NCI-H2227 (cell line): ENCODE data around the gene TMBIM4.

ENCODE experiments used
- DNase-seq: peaks from one replicate; lab custom pipeline; 2025; ENCODE audit not compliant: unreplicated experiment; lab: John Stamatoyannopoulos, UW

The TMBIM4 gene

GRCh38 chr12:66142826-66143225, 27.0 kb downstream of the TMBIM4 start:
- DNase-seq = no peak

DNA sequence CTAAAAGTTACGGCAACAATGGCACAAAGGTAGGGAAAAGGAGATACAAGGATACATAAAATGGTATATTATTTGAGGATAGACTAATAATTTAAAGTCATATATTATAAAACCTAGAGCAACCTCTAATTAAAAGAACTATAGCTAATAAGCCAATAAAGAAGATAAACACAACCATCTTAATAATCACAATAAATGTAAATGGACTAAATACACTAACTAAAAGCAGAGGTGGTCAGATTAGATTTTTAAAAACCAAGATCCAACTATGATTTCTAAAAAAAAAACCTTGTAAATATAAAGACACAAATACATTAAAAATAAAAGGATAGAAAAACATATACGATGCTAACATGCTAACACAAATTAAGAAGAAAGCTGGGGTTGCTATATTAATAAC, 28.5 kb downstream of the TMBIM4 start:
- no peak for DNase-seq

GRCh38 chr12:66140731-66141130, 29.1 kb downstream of the TMBIM4 start:
- DNase-seq = no peak

DNA sequence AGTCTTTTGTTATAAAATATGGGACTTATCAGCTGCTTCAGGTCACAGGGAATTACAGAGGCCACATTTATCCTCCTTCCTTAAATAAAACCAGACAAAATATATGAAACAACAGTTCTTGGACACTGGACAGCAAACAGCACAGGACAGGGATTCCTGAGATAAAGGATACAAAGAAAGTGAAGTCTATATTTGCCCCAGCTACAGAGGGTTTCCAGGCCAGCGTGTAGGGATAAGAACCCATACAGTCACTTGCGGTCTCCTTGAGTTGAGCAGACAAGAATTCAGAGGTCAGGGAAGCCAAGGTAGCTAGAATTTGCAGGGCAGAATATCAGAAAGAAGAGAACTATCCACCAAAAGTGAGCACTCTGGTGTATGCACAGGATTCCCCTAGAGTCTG, 30.5 kb downstream of the TMBIM4 start:
- DNase-seq = no peak

- DNase-seq = no peak
Measured at GRCh38 chr12:66137937-66138336, 31.9 kb downstream of the TMBIM4 start.

GRCh38 chr12:66132408-66132807, 37.4 kb downstream of the TMBIM4 start:
- DNase-seq = no peak

DNA sequence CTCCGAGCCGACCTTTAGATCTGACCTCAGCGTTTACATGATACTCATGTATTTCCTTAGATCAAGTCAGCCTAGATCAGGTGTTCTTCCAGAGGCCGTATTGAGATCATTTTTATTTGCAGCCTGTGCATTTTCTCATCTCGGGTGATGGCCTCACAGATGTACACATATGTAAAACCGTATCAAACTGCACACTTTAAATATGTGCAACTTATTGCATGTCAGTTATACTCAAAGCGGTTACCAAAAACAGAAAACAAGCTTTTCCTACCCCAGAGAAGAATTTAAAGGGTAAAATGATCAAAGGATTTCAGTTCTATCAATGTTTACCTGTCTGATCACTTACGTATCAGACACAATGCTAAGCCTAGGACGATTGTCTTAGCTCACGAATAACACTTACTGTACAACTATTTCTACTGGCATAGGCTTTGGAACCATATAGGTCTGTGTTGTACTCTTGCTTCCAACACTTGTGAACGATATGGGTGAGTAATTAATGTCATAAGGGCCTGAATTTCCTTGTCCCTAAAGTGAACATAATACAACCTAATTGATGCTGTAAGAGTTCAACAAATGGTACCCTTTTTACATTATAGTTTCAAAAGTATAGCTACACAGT, 38.6 kb downstream of the TMBIM4 start:
- DNase-seq = no peak

DNA sequence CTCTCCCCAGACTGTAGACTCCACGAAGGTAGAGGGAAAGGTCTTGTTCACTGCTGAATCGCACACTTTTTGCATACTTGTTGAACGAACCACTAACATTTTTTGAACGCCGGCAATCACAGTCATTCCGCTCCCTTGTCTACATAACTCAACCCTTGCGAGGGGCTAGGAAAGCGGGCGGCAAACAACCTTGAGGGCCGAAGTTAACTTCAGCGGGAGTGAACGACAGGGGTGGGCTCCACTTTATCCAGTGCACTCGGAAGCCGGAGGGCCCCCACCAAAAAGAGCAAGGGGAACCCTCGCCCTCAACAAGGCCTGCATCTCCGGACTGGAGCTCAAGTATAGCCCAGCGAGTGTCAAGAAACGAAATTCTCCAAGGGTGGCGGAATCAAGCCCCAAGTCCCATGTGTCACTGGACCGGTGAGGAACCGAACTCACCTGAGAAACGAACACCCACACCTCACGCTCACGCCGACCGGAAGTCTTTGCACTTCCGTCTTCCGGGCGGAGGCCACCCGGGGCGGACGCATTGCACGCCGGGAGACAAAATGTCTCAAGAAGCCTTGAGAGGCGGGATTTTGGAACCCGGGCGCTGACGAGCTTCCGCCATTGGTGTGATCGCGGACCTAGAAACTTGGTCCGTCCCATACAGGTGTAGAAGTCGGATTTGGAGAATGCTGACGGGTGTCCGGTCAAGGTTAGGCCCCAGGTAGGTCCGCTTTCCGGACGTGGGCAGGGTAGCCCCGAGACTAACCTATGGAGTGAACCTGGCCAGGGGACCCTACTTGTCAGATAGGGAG, 39.3 kb downstream of the TMBIM4 start, which contains the start of gene LLPH:
Gene LLPH, minus strand, starts transcription at position 484 of the 800 bp plus-strand sequence. CDS start 1,644 bp downstream, outside the sequence.
- peak; percentile 92 for DNase-seq

DNA sequence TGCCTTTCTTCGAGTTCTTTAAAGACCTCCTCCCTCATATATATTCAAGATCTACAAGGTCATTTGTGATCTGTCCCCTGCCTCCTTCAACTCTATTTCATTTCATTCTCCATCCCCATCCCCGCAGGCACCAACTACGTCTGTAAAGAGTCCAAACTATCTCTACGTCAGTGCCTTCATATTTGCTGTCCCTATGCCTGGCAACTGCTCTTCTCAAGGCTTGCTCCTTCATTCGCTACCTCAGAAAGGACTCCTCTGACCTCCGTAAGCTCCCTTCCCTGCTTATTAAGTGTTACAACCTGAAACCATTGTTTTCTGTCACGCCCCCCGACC, 39.9 kb downstream of the TMBIM4 start:
- no peak for DNase-seq

DNA sequence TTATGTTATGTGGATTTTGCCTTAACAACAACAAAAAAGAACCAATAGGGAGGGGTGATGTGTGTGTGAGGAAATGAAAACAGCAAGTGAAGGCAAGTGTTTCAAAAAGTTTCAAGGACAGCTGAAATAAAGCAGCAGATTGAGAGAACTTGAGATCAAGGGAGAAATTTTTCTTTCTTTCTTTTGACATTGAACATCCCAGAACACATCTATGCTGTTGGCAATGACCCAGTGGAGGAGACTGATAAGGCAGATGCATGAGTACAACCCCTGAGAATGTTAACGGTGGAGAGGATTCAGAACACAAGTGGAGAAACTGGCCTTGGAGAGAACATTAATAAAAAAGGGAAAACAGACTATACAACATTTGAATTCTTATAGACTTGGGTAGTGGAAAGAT, 42.1 kb downstream of the TMBIM4 start:
- DNase-seq = no peak

DNA sequence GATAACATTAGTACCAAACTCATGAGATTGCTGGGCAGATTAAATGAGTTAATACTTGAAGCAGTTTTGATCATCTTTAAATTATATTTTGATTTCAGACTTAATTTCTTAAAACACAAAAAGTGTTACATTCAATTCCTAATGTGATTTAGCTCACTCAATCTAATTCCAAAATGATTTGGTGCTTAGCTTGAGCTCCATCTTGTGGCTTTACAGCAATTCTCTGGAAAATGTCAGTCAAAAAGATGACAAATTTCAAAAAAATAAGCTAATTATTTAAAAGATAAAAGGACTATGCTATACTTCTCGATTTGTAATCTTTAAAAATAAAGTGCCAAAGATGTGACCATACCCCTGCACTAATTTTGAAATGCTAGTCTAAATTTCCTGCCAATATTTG, 49.3 kb downstream of the TMBIM4 start:
- no peak for DNase-seq

- no peak for DNase-seq
Measured at GRCh38 chr12:66119870-66120241, 49.9 kb downstream of the TMBIM4 start.

- DNase-seq = no peak
Measured at GRCh38 chr12:66119229-66119869, 50.4 kb downstream of the TMBIM4 start.

DNA sequence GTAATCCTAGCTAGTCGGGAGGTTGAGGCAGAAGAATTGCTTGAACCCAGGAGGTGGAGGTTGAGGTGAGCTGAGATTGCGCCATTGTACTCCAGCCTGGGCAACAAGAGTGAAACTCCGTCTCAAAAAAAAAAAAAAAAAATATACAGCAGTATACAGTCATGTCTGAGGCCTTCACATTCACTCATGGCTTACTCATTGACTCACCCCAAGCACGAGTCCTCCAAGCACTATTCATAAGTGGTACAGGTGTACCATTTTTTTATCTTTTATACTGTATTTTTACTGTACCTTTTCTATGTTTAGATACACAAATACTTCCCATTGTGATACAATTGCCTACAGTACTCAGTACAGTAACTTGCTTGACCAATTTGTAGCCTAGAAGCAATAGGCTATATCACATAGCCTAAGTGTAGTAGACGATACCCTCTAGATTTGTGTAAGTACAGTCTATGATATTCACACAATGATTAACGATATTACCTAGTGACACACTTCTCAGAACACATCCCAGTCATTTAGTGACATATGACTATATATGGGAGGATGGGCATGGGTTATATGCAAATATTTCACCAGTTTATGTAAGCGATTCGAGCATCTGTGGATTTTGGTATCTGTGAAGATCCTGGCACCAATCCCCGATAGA, 51.4 kb downstream of the TMBIM4 start:
- DNase-seq = no peak

DNA sequence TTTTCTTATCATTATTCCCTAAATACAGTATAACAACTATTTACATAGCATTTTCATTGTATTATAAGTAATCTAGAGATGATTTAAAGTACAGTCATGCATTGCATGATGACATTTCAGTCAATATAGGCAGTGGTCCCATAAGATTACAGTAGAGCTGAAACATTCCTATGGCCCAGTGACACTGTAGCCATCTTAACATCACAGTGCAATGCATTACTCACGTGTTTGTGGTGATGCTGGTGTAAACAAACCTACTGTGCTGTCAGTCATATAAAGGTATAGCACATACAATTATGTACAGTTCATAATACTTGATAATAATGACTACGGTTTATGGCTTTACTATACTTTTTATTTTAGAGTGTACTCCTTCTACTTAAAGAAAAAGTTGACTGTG, 52.6 kb downstream of the TMBIM4 start:
- no peak for DNase-seq

DNA sequence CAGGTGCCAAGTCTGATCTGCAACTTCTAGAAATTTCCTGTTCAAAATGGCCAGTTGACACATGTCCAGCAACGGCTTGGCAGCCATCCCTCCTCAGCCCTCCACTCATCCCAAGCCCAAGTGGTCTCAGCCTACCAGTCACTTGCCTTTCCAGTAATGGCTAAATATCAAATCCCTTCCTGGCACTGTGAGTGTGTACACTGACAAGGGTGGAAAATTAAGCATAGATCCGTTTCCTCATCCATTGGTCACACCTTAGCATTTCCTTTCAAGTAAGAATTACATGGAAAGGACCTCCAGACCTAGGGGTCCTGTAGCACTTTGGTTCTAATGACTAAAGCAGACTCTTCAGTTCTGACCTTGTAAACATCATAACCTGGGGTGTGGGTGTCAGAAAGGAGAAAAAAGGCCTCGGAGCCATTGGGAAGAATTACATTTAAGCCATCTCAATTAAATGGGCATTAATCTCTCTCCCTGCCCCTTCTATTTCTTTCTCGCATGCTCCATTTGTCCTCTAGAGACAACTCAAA, 54.7 kb downstream of the TMBIM4 start:
- DNase-seq = no peak

DNA sequence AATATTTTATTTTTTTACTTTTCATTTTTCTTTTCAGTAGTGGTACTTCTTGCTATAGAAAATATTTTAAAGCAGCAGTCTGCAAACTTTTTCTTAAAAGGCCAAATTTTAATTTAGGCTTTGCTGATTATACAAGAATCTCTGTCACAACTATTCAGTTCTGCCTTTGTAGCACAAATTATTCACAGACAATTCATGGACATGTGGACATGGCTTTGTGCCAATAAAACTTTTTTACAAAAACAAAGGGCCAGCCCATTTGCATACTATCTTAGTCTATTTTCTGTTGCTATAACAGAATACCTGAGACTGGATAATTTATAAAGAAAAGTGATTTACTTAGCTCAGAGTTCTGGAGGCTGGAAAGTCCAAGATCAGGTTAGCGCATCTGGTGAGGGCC, 56.3 kb downstream of the TMBIM4 start:
- no peak for DNase-seq

- DNase-seq = no peak
Measured at GRCh38 chr12:66111605-66112004, 58.2 kb downstream of the TMBIM4 start.

GRCh38 chr12:66109056-66109455, 60.7 kb downstream of the TMBIM4 start:
- DNase-seq = no peak

DNA sequence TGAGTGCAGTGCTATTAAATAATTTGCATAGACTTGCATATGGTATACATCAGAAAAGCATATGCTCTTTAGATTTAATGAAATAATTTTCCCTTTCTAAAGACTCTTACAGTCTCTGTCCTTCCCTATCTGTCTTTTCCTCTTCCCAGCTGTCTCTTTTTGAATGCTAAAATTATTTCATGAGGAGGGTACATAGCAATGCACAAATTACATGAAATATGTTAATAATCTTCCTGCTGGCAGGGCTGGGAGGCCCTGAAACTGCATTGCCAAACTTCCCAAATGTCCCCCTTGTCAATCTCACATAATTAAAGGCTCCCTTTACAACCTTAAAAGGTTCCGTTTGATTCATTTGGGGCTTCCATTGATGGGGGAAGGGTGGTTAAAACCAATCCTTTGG, 61.4 kb downstream of the TMBIM4 start:
- no peak for DNase-seq

- peak; percentile 89 for DNase-seq
Measured at GRCh38 chr12:66107451-66107915, 62.3 kb downstream of the TMBIM4 start.
